Astrocyte of the cerebellum (primary cell): ENCODE measurements around the gene SLC17A4.

ENCODE experiments used
- DNase-seq: peaks from one replicate; pipeline ENCODE4 v3.0.0-alpha.2; 2011; ENCODE audit warnings: low read depth
- H3K4me3 ChIP-seq: 2 replicates; pipeline ENCODE4 v1.5.1; 2011; ENCODE audit warnings: mild to moderate bottlenecking, low read depth, low read length, moderate library complexity
- in situ Hi-C: cut with HindIII; loops from 2 replicates; pipeline ENCODE4 v1.10.0; 2017; ENCODE audit warnings: low sequenced_read_pairs
- TF ChIP-seq, protein P1 (sequence below): IDR thresholded peaks from 2 replicates; pipeline ENCODE4 v1.5.1; 2012; ENCODE audit warnings: low read length, low read depth, moderate library complexity, mild to moderate bottlenecking; ENCODE audit errors: missing control alignments

Gene SLC17A4

DNA sequence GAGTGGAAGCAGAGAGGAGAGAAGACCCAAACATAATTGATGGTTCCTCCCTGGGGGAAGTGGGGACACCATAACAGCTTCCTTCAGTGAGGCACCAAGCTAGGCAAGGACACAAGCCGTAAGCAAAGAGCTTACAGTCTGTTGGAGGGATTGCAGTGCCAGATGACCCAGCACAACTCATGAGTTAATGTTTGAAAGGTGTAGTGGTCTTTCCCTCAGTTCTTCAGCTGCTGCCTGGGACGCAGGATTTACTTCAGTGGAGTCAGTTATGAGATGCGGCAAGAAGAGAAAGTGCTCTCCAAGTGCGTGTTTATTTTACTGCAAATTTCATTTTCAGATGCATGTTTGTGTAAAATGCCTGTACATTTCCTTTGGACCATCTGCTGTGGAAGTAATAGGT, 38.7 kb upstream of the SLC17A4 start:
- no peak for DNase-seq
- in situ Hi-C loops, result no loop called here
- TF ChIP-seq, protein P1, sequence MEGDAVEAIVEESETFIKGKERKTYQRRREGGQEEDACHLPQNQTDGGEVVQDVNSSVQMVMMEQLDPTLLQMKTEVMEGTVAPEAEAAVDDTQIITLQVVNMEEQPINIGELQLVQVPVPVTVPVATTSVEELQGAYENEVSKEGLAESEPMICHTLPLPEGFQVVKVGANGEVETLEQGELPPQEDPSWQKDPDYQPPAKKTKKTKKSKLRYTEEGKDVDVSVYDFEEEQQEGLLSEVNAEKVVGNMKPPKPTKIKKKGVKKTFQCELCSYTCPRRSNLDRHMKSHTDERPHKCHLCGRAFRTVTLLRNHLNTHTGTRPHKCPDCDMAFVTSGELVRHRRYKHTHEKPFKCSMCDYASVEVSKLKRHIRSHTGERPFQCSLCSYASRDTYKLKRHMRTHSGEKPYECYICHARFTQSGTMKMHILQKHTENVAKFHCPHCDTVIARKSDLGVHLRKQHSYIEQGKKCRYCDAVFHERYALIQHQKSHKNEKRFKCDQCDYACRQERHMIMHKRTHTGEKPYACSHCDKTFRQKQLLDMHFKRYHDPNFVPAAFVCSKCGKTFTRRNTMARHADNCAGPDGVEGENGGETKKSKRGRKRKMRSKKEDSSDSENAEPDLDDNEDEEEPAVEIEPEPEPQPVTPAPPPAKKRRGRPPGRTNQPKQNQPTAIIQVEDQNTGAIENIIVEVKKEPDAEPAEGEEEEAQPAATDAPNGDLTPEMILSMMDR, result no peak
- no peak overlapping the region for H3K4me3 ChIP-seq

DNA sequence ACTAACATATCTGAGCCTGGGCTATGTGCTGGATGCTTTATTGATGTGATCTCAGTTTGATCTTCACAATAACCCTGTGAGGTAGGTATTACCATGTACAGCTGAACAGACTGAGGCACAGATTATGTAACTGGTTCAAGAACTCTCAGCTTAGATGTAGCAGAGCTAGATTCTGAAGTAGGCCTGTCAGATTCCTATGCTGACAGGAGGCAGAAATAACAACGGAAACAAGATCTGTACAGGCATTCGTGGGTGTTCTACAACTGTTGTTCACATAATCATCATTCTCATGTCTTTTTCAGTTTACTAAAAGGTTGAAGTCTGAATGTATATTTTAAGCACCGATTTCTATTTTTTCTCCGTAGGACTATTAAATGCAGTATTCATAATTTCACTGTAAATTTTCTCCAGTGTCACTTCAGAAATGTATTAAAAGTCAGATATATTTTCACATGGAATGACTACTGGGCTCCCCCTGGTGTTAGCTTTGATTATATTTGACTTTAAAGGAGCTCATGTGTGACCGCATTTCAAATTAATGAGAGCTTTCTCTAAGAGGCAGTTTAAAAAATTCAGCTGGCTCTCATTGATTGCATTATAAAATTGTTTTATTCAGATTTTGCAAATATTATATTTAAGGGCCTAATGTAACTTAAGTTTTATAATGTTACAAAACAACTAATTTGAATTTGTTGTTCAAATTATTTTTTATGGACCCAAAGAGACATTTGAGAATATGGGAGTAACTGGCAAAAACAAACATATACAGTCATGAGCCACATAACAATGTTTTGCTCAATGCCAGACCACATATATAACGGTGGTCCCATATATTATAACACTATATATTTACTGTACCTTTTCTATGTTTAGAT, 36.4 kb upstream of the SLC17A4 start:
- TF ChIP-seq, protein P1, result peak; percentile 51
- H3K4me3 ChIP-seq, result no peak overlapping the region
- in situ Hi-C loops, result no loop called here
- DNase-seq, result peak; percentile 3

DNA sequence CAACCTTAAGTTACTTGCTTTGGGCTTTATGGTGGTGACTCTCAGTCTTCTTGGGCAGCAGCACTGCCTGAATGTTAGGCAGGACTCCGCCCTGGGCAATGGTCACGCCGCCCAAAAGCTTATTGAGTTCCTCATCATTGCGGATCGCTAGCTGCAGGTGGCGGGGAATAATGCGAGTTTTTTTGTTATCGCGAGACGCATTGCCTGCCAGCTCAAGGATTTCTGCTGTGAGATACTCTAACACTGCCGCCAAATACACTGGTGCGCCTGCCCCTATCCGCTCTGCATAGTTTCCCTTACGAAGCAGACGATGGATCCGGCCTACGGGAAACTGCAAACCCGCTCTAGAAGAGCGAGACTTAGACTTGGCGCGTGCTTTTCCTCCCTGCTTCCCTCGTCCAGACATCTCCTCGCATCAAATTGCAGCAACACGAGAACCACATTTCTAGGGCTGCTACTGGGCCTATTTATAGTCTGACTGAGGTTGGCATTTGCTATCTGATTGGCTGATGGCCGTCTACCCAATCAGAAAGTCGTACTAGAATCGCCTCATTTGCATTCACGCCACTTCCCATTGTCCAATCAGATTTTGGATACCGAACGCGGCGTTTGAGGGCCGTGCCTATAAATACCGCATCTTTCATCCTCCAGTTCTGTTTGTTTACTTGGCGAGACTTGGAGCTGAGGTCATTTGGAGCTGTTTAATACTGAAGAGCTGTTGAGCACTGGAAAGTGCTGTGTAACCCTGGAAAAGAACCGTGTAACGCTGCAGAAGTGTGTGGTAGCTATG, 28.2 kb upstream of the SLC17A4 start:
- TF ChIP-seq, protein P1, result no peak
- no peak overlapping the region for H3K4me3 ChIP-seq
- in situ Hi-C loops, result no loop called here
- DNase-seq, result no peak

DNA sequence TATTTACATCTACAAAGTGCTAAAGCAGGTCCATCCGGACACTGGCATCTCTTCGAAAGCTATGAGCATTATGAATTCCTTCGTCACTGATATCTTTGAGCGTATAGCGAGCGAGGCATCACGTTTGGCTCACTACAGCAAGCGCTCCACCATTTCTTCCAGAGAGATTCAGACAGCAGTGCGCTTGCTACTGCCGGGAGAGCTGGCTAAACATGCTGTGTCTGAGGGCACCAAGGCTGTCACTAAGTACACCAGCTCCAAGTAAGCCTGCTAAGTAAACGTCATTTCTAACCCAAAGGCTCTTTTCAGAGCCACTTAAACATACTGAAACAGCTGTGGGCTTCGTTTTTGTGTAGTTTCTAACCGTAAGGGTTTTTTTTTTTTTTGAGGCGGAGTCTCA, 27.5 kb upstream of the SLC17A4 start:
- no peak for DNase-seq
- in situ Hi-C loops, result no loop called here
- H3K4me3 ChIP-seq, result no peak overlapping the region
- TF ChIP-seq, protein P1, result no peak

DNA sequence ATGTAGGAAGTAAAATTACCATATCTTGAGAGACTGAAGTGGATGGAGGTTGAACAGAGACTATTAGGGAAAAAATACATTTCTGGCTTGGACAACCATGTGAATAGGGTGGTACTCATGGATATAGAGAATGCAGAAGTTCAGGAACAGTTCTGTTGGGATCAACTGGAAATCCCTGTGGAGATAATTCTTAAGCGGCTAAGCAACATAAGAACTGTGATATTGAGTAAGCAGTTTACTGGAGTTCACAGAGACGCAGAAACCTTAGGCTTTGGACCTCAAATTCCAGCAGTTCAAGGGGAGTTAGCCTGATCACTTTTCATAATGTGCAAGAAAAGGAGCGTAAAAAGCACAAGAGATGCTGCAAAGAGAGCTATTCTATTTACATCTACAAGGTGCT, 23.6 kb upstream of the SLC17A4 start:
- H3K4me3 ChIP-seq, result no peak overlapping the region
- TF ChIP-seq, protein P1, result no peak
- in situ Hi-C loops, result no loop called here
- DNase-seq, result no peak

DNA sequence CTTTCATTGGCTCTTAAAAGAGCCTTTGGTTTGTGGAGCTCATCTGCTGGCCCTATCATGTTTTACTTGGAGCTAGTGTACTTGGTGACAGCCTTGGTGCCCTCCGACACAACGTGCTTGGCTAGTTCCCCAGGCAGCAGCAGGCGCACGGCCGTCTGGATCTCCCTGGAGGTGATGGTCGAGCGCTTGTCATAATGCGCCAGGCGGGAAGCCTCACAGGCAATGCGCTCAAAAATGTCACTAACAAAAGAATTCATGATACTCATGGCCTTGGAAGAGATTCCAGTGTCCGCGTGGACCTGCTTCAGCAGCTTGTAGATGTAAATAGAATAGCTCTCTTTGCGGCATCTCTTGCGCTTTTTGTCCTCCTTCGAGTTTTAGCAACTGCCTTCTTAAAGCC, 22.8 kb upstream of the SLC17A4 start:
- DNase-seq, result no peak
- in situ Hi-C loops, result no loop called here
- TF ChIP-seq, protein P1, result no peak
- no peak overlapping the region for H3K4me3 ChIP-seq
